Liver (tissue), 9 donors: ENCODE measurements around the gene SYT5. TPM values are rescaled to one million over a fixed set of nuclear protein-coding genes. Genes with fewer than 3 reads are reported as not detected.

ENCODE experiments used
- DNase-seq: peaks from one replicate; pipeline ENCODE4 v3.0.0-alpha.2; 2017; ENCODE audit warnings: low spot score
- H3K27ac ChIP-seq, 2 donors: one replicate each; pipeline ENCODE4 v1.7.0; 2013; ENCODE audit warnings: inconsistent platforms in 2 of 2, low read length in 2 of 2, control low read depth in 1 of 2, low read depth in 1 of 2, mild to moderate bottlenecking in 1 of 2
- H3K27me3 ChIP-seq, 4 donors: one replicate each; pipeline versions ENCODE4 v1.6.1 to v1.7.0; 2013; ENCODE audit warnings: low read length in 3 of 4, inconsistent platforms in 1 of 4, mild to moderate bottlenecking in 1 of 4, moderate library complexity in 1 of 4; ENCODE audit not compliant: control insufficient read depth in 4 of 4, insufficient read depth in 4 of 4
- H3K36me3 ChIP-seq, 4 donors: one replicate each; pipeline versions ENCODE4 v1.6.1 to v1.7.0; 2013; ENCODE audit warnings: low read length in 3 of 4, mild to moderate bottlenecking in 3 of 4, low read depth in 1 of 4, moderate library complexity in 1 of 4; ENCODE audit not compliant: control insufficient read depth in 4 of 4, insufficient read depth in 3 of 4
- H3K4me1 ChIP-seq, 4 donors: one replicate each; pipeline versions ENCODE4 v1.6.1 to v1.7.0; 2013; ENCODE audit warnings: low read length in 3 of 4, mild to moderate bottlenecking in 3 of 4, moderate library complexity in 1 of 4; ENCODE audit not compliant: control insufficient read depth in 4 of 4, insufficient read depth in 4 of 4
- H3K4me3 ChIP-seq, 3 donors: one replicate each; pipeline versions ENCODE4 v1.6.1 to v1.7.0; 2013; ENCODE audit warnings: low read length in 3 of 3, control low read depth in 1 of 3, low read depth in 1 of 3, mild to moderate bottlenecking in 1 of 3
- H3K9ac ChIP-seq, 2 donors: one replicate each; pipeline ENCODE4 v1.7.0; 2013; ENCODE audit warnings: low read length in 2 of 2, mild to moderate bottlenecking in 2 of 2, moderate library complexity in 2 of 2, control low read depth in 1 of 2, low read depth in 1 of 2
- H3K9me3 ChIP-seq, 4 donors: one replicate each; pipeline versions ENCODE4 v1.6.1 to v1.7.0; 2013; ENCODE audit warnings: low read length in 3 of 4; ENCODE audit not compliant: control insufficient read depth in 4 of 4
- ATF3 ChIP-seq: IDR thresholded peaks from 2 replicates; pipeline ENCODE4 v1.6.1; 2016; ENCODE audit warnings: antibody characterized with exemption
- CTCF ChIP-seq: fragments of 150-350 bp; IDR thresholded peaks from 2 replicates; pipeline ENCODE4 v1.5.1; 2017; ENCODE audit warnings: improper control_type of control experiment, low read depth, low read length; ENCODE audit not compliant: missing input control
- EGR1 ChIP-seq, 2 donors: IDR thresholded peaks; 2 replicates each; pipeline ENCODE4 v1.6.1; 2016 to 2018; ENCODE audit warnings: antibody characterized with exemption in 2 of 2, low read depth in 2 of 2
- FOXA1 ChIP-seq: IDR thresholded peaks from 2 replicates; pipeline ENCODE4 v1.6.1; 2016; ENCODE audit warnings: antibody characterized with exemption
- FOXA2 ChIP-seq: IDR thresholded peaks from 2 replicates; pipeline ENCODE4 v1.6.1; 2016; ENCODE audit warnings: antibody characterized with exemption
- GABPA ChIP-seq, 2 donors: IDR thresholded peaks in 1 of 2; conservative IDR thresholded peaks in 1 of 2; 2 replicates each; pipeline ENCODE4 v1.6.1; 2016; ENCODE audit warnings: antibody characterized with exemption in 2 of 2, mild to moderate bottlenecking in 1 of 2, moderate library complexity in 1 of 2
- HNF4A ChIP-seq, 2 donors: conservative IDR thresholded peaks; 2 replicates each; pipeline ENCODE4 v1.6.1; 2016; ENCODE audit warnings: antibody characterized with exemption in 2 of 2, mild to moderate bottlenecking in 2 of 2
- HNF4G ChIP-seq: IDR thresholded peaks from 2 replicates; pipeline ENCODE4 v1.6.1; 2016; ENCODE audit warnings: antibody characterized with exemption
- JUND ChIP-seq, 2 donors: IDR thresholded peaks; 2 replicates each; pipeline ENCODE4 v1.6.1; 2016; ENCODE audit warnings: antibody characterized with exemption in 2 of 2
- MAX ChIP-seq: IDR thresholded peaks from 2 replicates; pipeline ENCODE4 v1.6.1; 2016; ENCODE audit warnings: antibody characterized with exemption
- NR2F2 ChIP-seq: IDR thresholded peaks from 2 replicates; pipeline ENCODE4 v1.6.1; 2016; ENCODE audit warnings: antibody characterized with exemption
- RAD21 ChIP-seq, 2 donors: IDR thresholded peaks; 2 replicates each; pipeline ENCODE4 v1.6.1; 2016; ENCODE audit warnings: antibody characterized with exemption in 2 of 2, mild to moderate bottlenecking in 2 of 2
- REST ChIP-seq: IDR thresholded peaks from 2 replicates; pipeline ENCODE4 v1.6.1; 2016; ENCODE audit warnings: antibody characterized with exemption, mild to moderate bottlenecking
- RXRA ChIP-seq, 2 donors: IDR thresholded peaks; 2 replicates each; pipeline ENCODE4 v1.6.1; 2017 to 2018; ENCODE audit warnings: antibody characterized with exemption in 2 of 2, mild to moderate bottlenecking in 1 of 2
- SP1 ChIP-seq: IDR thresholded peaks from 2 replicates; pipeline ENCODE4 v1.6.1; 2018; ENCODE audit warnings: antibody characterized with exemption, mild to moderate bottlenecking
- TAF1 ChIP-seq: conservative IDR thresholded peaks from 2 replicates; pipeline ENCODE4 v1.6.1; 2016; ENCODE audit warnings: antibody characterized with exemption, mild to moderate bottlenecking
- YY1 ChIP-seq: IDR thresholded peaks from 2 replicates; pipeline ENCODE4 v1.6.1; 2016; ENCODE audit warnings: antibody characterized with exemption, mild to moderate bottlenecking
- ZBTB33 ChIP-seq: IDR thresholded peaks from 2 replicates; pipeline ENCODE4 v1.6.1; 2016; ENCODE audit warnings: antibody characterized with exemption
- WGBS: extraction: QIAGEN DNeasy Blood & Tissue Kit; methylation state at CpG from one replicate; pipeline ENCODE4 v1.1.7; 2013; 5-methylcytosine and 5-hydroxymethylcytosine counted together
- polyA plus RNA-seq, 2 donors: library from polyadenylated mRNA; stranded (reverse) in 1 of 2; unstranded in 1 of 2; fragments of 200-250 nt in 1 of 2; fragments of >200 nt in 1 of 2; fragmentation: Nextera tagmentation in 1 of 2; extraction: Ambion mirVana in 1 of 2; gene quantifications; one replicate each; pipeline versions ENCODE4 v1.2.1 to v1.2.3, GENCODE V29; 2013 to 2015
- total RNA-seq, 2 donors: library from RNA; depleted of rRNA; stranded (reverse); fragments of >200 nt; gene quantifications; one replicate each; pipeline ENCODE4 v1.2.3, GENCODE V29; 2014
- donor health status: healthy.
- donor health status: healthy.
- donor health status: healthy.
- donor health status: healthy.
- donor health status: healthy.

Gene SYT5
- total and polyA plus RNA-seq, 4 donors, result under 0.01 TPM; not detected in 3

- TF ChIP-seq NR2F2 (no peak), EGR1 (IDR thresholded peaks at IDR 0.05; ENCODE audit: low read depth in 2 of 2) (no peak), HNF4A (conservative IDR thresholded peaks at IDR 0.05) (no peak), MAX (no peak), JUND (IDR thresholded peaks at IDR 0.05) (no peak), SP1 (no peak), HNF4G (no peak), CTCF (no peak), REST (no peak), YY1 (no peak), FOXA2 (no peak), RXRA (IDR thresholded peaks at IDR 0.05) (no peak), TAF1 (no peak), GABPA (IDR thresholded peaks at IDR 0.05 in 1 of 2, conservative IDR thresholded peaks at IDR 0.05 in 1 of 2) (no peak), ATF3 (no peak), ZBTB33 (no peak), FOXA1 (no peak), RAD21 (IDR thresholded peaks at IDR 0.05) (no peak)
- no peaks in the 10 kb centered on the region for H3K9me3 ChIP-seq
- no peaks in the 10 kb centered on the region for H3K36me3 ChIP-seq
- H3K9ac ChIP-seq, result no peak overlapping the region
- DNase-seq, result no peak
- no peak overlapping the region for H3K4me3 ChIP-seq
- 60% methylated on average over 25 of the region's 25 CpGs for WGBS
- H3K27ac ChIP-seq, result no peak overlapping the region
- no peaks in the 10 kb centered on the region for H3K4me1 ChIP-seq
- peaks cover 0 to 2% (median 0%) of the 10 kb centered on the region in 4 donors for H3K27me3 ChIP-seq
Measured at GRCh38 chr19:55133639-55134444, 46.2 kb downstream of the SYT5 start.
